NCI-H82 treated with DMSO at 0.1 percent for 48 hours (cell line): ENCODE results near the gene ZNF219.

ENCODE experiments used
- DNase-seq: peaks from one replicate; lab custom pipeline; 2025; ENCODE audit not compliant: unreplicated experiment; lab: John Stamatoyannopoulos, UW

ZNF219 gene

GRCh38 chr14:21069388-21070082 is 28.9 kb downstream of the ZNF219 start:
- DNase-seq = no peak

DNA sequence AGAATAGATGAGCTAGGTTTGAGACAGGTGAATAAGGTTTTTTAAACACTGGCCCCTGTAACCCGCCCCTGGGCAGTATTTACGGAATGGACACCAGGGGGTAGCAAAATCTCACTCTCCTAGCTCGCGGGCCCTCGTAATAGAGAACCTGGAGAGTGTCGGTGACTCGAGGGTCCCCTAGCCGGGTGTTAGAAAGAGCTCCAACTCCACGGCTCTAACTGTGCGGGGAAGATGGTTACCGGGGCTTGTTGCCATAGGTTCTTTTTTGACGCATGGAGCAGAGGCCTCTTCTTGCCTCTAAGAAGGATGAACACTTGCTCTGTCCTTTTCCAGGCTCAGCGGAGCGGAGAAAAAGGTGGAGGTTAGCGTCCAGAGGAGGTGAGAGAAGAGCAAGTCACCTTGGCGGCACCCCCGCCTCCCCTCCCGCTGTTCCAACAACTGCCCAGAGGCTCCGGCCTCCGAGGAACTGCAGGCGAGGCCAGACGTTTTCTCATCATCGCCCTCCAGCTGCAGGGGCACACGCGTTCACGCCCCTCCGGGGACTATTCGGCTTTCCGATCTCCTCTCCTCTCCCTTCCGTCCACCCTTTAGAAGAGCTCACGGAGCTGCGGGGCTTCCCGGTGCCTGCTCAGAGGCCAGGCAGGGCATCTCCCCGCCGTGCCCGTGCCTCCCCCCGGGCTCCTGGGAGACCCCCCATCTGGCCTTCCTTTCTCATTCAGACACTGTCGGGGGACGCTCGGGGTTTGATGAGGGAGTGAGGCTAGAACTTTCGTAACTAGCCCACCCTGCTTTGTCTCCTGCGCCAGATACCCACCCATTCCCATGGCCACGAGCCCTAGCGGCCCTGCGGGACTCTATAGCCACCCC is 29.7 kb downstream of the ZNF219 start:
- peak; percentile 41 for DNase-seq

DNA sequence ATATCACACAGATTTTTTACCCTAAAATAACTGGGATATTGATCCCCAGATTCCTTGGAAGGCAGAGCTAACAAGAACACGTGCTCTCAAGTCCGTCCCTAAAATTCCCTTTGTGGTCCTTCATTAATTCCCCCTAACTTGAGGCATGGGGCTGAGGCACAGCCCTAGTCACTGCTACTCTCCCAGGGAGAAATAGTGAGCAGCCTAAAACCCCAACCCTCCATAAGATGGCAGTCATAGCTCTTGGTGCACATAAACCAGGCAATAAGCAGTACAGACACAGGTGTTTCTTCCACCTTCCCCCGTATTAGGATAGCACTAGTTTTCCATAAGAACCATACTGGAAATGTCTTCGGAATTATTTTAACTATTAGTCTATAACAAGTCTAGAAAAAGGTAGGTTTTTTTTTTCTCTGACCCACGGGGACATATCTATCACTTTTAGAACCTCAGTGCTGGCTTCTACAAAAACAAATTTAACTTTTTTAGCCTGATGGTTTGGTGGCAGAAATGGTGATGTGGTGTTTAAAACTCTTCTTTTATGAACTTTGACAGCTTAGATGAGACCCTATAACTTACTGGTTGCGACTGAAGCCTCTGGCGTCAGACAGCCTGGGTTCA is 31.5 kb downstream of the ZNF219 start:
- DNase-seq = no peak

DNA sequence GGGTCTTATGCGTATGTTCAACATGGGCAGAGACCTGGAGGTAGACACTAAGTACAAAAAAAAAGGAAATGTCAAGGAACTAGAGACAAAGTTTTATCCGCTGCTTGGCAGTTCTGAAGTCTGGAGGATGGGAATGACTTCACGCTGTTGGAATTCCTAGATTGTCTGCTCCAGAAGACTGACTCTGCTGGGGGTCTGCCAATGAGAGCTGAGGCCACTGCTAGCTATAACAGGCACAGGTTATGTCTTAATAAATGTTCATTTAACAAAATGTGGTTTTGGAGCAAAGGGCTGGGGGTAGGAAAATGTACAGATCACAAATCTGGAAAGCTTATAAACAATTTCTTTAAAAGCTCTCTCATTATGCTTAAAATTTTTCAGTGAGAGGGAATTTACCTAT is 35.0 kb downstream of the ZNF219 start:
- no peak for DNase-seq

DNA sequence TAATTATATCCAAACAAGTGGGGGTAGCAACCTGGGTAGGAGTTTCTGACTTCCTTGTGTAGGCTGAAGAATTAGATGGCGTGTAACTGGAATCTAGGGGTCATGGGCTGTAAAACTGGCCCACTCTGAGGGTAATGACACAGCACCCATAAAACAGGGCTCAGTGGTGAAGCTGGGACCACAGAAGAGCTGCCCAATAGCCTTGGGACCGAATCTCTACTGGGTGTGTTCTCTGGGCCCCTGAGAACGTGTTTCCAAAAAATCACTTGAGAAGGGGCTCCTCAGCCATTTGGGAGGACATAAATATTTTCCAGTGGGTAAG is 37.1 kb downstream of the ZNF219 start:
- DNase-seq = no peak

DNA sequence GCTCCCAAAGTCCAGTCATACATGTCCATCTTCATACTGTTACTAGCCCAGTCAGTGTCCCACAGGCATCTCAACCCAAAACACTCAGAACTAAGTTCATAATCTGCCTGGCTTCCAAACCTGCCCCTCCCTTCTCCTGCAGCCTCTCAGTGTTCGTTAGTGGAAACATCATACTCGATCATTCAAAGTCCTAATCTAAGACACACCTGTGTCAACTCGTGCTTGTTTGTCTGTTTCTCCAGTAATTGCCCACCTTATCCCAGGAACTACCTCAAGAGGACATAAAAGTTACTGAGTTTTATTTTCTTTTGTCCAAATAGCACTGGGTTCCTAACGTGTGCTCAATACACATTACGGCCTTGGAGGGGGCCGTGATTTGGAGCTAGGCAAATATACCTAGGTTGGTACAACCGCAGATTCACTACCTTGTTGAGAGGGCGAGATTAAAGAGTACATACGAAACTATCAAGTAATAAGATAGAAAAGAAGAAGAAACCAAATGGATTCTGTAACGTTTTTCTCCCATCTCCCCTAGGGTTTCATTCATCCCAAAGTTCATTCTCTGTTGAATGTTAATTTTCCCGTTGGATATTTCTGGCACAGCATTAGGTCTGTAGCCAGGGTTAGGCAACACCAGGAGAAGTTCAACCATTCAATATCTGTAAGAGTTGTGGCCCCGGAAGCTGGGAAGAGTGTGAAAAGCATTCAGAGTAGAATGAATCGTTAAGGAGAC is 37.7 kb downstream of the ZNF219 start:
- no peak for DNase-seq

DNA sequence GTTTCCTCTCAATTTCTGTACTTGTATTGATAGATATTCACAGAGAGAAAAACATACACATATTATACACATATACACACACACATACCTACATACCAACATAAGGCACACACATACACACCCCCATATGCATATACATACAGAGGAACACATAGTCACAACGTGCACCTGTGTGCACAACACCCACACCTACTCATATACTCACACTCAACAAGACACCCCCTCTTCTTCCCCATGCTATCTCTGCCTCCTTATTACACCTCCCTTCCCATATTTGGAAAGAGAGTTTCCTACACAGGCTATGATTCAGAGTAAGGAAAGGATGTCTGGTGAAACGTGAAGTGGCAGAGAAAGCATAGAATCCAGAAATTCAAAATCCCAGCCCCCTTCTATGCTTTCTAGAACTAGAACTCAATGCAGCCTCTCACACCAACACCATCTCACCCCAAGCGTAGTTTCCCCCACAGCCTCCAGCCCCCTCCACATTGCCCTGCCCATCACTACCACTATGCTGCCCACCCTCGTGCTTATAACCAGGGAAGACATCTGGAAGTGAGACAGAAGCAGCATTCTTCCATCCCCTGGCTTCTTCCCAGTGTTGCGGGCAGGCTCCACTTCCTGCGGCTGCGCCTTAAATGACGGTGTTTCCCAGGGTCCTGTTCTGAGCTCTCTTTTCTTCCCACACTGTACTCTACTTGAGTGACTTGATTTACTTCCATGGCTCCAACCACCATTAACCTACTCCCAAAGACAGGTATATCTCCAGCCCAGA is 38.4 kb downstream of the ZNF219 start:
- no peak for DNase-seq

DNA sequence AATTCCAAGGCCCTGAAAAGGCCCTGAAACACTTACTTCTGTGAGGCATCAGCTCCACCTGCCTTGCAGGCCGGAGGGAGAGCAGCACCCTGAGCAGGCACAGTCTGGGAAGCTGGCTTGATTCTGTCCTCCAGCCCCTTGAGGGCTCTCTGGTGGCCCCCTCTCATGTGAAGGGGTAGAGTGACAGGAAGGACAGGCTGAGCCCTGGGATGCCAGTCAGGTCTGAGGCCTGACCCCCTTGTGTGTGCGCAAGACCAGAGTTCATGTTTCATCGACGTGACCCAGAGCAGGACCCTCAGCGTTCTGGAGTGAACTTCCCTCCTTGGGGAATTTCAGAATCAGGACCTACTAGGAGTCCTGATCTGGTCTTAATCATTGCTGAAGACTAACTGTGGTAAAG is 39.6 kb downstream of the ZNF219 start:
- DNase-seq = no peak

GRCh38 chr14:21057803-21058675 is 40.4 kb downstream of the ZNF219 start, which contains the start of gene RNASE8:
Gene RNASE8 (plus strand): TSS chr14:21057822. CDS start chr14:21057893, 71 bp downstream.
- no peak for DNase-seq

DNA sequence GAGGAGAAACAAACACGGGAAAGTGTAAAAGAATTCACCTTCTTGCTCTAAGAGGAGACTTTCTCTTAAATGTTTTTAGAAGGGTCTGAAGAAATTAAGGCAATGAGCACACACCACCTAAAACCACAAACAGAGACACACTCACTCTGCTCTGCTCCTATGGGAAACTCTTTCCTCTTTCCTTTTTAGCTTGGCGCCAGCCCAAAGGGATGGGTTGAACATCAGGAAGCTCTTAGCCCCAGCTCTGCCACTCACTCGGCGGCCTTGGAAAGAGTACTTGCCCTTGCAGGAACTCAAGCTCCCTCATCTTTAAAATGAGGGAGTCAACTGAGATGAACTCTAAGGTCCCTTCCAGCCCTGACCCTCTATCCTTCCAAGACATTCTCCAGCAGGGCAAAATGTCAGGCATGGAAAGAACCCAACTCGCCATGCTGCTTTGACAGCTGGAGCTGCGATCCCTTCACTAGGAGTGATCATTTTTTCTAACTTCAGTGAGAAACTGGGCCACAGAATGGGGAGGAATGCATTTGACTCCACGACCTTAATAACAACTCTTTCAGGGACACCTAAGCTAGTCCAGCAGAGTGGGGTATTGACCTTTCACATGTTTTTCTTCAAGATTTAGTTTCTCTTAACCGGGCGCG is 41.8 kb downstream of the ZNF219 start:
- DNase-seq = no peak

DNA sequence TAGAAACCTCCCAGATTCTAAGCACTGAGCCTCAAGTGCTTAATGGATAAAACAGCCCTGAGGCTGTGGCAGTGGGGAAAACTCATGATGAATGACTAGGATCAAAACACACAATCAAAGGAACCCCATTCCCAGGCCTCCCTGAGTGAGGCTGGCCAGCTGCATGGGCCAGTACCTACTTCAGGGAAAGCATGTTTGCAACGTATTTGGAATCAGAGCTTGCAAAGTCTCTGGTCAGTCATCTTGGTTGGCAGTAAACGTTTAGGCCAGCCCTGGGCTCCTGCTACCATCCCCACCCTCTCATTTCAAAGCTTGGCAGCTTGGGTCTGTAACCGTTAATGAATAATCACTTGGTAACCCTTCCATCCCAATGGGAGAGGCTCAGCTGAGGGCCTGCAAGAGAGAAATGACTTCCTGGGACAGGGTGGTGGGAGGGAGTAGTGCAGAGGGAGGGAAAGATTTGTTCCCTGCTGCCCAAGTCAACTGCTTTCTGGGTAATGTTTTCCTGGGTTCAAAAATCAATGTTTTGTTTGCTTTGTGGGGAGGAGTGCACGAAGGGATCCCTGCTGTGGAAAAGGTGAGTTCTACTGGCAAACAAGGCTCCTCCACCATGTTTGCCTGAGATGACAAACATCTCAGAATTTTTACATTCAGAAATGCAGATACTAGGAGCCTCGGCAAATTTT is 42.9 kb downstream of the ZNF219 start:
- no peak for DNase-seq

GRCh38 chr14:21054768-21055145 is 43.7 kb downstream of the ZNF219 start:
- DNase-seq = no peak

- DNase-seq = no peak
Measured at GRCh38 chr14:21054123-21054767, 44.2 kb downstream of the ZNF219 start.

- DNase-seq = no peak
Measured at GRCh38 chr14:21053184-21054122, 45.0 kb downstream of the ZNF219 start.

GRCh38 chr14:21050597-21050996 is 47.9 kb downstream of the ZNF219 start:
- DNase-seq = no peak

DNA sequence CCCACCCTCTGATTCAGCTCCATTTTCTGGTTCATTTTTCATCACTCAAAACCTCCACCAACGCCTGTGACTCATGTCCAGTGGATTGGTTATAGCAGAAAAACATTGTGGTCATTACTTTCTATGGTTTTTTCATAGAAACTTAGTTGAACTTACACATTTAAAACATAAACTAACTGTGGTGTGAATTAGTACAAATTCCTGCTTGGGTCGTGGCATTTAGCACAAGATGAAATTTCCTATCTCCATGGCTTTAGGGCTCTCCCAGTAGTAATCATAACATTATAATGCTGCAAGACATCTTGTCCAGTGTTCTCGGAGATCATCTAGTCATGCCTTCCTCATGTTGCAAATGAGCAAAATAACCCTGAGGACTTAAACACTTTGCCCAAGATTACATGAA is 49.2 kb downstream of the ZNF219 start:
- no peak for DNase-seq

DNA sequence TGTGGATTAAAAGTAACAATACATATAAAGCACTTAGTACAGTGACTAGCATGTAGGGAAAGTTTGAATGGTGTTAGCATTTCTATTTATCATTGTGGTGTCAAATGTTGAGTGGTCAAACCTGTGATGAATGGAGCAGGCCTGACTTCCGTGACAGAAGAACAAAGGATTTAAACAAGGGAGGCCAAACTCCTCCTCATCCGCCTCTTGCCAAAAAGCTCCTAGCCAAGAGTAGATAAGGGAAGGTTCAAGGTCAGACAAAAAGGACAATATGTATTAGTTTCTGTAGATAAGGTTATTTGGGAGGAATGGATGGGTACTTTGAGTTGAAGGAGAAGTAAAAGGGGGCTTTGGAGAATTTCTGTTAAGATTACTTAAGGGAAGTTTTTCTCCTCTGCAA is 49.8 kb downstream of the ZNF219 start:
- no peak for DNase-seq
